SK-N-SH (cell line): ENCODE data around the gene AQP1. TPM values are rescaled to one million over a fixed set of nuclear protein-coding genes. Genes with fewer than 3 reads are reported as not detected.

ENCODE experiments used
- CTCF ChIA-PET: fragments of 300-600, 350-600 bp; formaldehyde crosslinking; extraction: SDS; loops from one replicate; lab custom pipeline; 2021; lab: Yijun Ruan, JAX
- POLR2A ChIA-PET: fragments of 350-600 bp; sonication (Branson Sonifier 250); formaldehyde crosslinking; extraction: SDS; loops from one replicate; lab custom pipeline; 2020; ENCODE audit warnings: antibody characterized with exemption, inconsistent platforms; lab: Yijun Ruan, JAX
- DNase-seq: peaks from one replicate; pipeline ENCODE4 v3.0.0; 2012
- H2AFZ ChIP-seq: fragments of 200-600 bp; sonication (generic); 2 replicates; pipeline ENCODE4 v1.8.1; 2016; ENCODE audit warnings: antibody characterized with exemption, mild to moderate bottlenecking, low read depth
- H3F3A ChIP-seq: fragments of 200-600 bp; sonication (generic); replicated peaks from 2 replicates; pipeline ENCODE3; 2016; ENCODE audit warnings: antibody characterized with exemption, mild to moderate bottlenecking; ENCODE audit not compliant: insufficient read depth
- H3K27ac ChIP-seq, 2 experiments: fragments of 200-500 bp in 1 of 2; fragments of 200-600 bp in 1 of 2; sonication (Bioruptor generic) in 1 of 2; sonication (generic), shearing (Covaris generic) in 1 of 2; 2 replicates each; pipeline versions ENCODE4 v1.5.1 to v1.6.1; 2014 to 2016; ENCODE audit warnings: low read depth in 2 of 2, inconsistent platforms in 1 of 2, low read length in 1 of 2, mild to moderate bottlenecking in 1 of 2, mixed read lengths in 1 of 2
- H3K27me3 ChIP-seq: fragments of 200-600 bp; sonication (generic), shearing (Covaris generic); 2 replicates; pipeline ENCODE4 v1.6.1; 2016; ENCODE audit warnings: mixed run types; ENCODE audit not compliant: insufficient read depth
- H3K36me3 ChIP-seq, 2 experiments: fragments of 200-500 bp in 1 of 2; fragments of 200-600 bp in 1 of 2; sonication (Bioruptor generic) in 1 of 2; sonication (generic) in 1 of 2; replicated peaks in 1 of 2; 2 replicates each; pipeline versions ENCODE3 to v1.5.1; 2014 to 2016; ENCODE audit warnings: low read length in 1 of 2, mild to moderate bottlenecking in 1 of 2; ENCODE audit not compliant: insufficient read depth in 2 of 2, control insufficient read depth in 1 of 2
- H3K4me1 ChIP-seq, 2 experiments: fragments of 200-500 bp in 1 of 2; fragments of 200-600 bp in 1 of 2; sonication (Bioruptor generic) in 1 of 2; sonication (generic), shearing (Covaris generic) in 1 of 2; 2 replicates each; pipeline versions ENCODE4 v1.5.1 to v1.6.1; 2014 to 2016; ENCODE audit warnings: low read depth in 1 of 2, low read length in 1 of 2, mixed run types in 1 of 2; ENCODE audit not compliant: insufficient read depth in 2 of 2, control insufficient read depth in 1 of 2
- H3K4me2 ChIP-seq: fragments of 200-600 bp; sonication (generic), shearing (Covaris generic); 2 replicates; pipeline ENCODE4 v1.6.1; 2017; ENCODE audit warnings: mixed run types
- H3K4me3 ChIP-seq, 2 experiments: fragments of 200-500 bp in 1 of 2; fragments of 200-600 bp in 1 of 2; sonication (Bioruptor generic) in 1 of 2; sonication (generic), shearing (Covaris generic) in 1 of 2; 2 replicates each; pipeline versions ENCODE4 v1.5.1 to v1.8.1; 2014 to 2016; ENCODE audit warnings: low read depth in 2 of 2, inconsistent platforms in 1 of 2, low read length in 1 of 2, mild to moderate bottlenecking in 1 of 2, mixed read lengths in 1 of 2, moderate library complexity in 1 of 2
- H3K79me2 ChIP-seq: fragments of 200-600 bp; sonication (generic); 2 replicates; pipeline ENCODE4 v1.8.1; 2017; ENCODE audit warnings: mild to moderate bottlenecking; ENCODE audit not compliant: insufficient read depth
- H3K9ac ChIP-seq: fragments of 200-600 bp; sonication (generic); 2 replicates; pipeline ENCODE4 v1.6.1; 2017; ENCODE audit warnings: mixed run types
- H3K9me2 ChIP-seq: fragments of 200-600 bp; sonication (generic); 2 replicates; pipeline ENCODE4 v1.6.1; 2017; ENCODE audit warnings: mixed run types
- H3K9me3 ChIP-seq: fragments of 200-600 bp; sonication (generic); 2 replicates; pipeline ENCODE4 v1.6.1; 2017; ENCODE audit warnings: mixed run types, mild to moderate bottlenecking, moderate library complexity
- H4K20me1 ChIP-seq: fragments of 200-600 bp; sonication (generic); 2 replicates; pipeline ENCODE4 v1.6.1; 2017; ENCODE audit warnings: mild to moderate bottlenecking, mixed run types; ENCODE audit not compliant: insufficient read depth
- CHD2 ChIP-seq: fragments of 150-350 bp; IDR thresholded peaks from 2 replicates; pipeline ENCODE4 v1.6.1; 2018; ENCODE audit warnings: low read length; ENCODE audit not compliant: partially characterized antibody
- CTCF ChIP-seq: fragments of 200-600 bp; sonication (generic); IDR thresholded peaks from 2 replicates; pipeline ENCODE4 v1.6.1; 2017; ENCODE audit warnings: antibody characterized with exemption, mild to moderate bottlenecking, moderate library complexity
- EP300 ChIP-seq, 2 experiments: IDR thresholded peaks; 2 replicates each; pipeline versions ENCODE4 v1.4.0 to v1.6.1; 2012; ENCODE audit warnings: borderline replicate concordance in 1 of 2, low read depth in 1 of 2, low read length in 1 of 2
- FOXM1 ChIP-seq: IDR thresholded peaks from 2 replicates; pipeline ENCODE4 v1.4.0; 2012; ENCODE audit warnings: low read depth, mild to moderate bottlenecking
- GATA2 ChIP-seq: sonication (generic); formaldehyde crosslinking; IDR thresholded peaks from 2 replicates; pipeline ENCODE4 v1.5.0; 2020; ENCODE audit warnings: mild to moderate bottlenecking, missing genetic modification reagents
- JUND ChIP-seq: IDR thresholded peaks from 2 replicates; pipeline ENCODE4 v1.4.0; 2012
- MEF2A ChIP-seq: IDR thresholded peaks from 2 replicates; pipeline ENCODE4 v1.4.0; 2012; ENCODE audit warnings: low read depth, borderline replicate concordance
- MXI1 ChIP-seq: IDR thresholded peaks from 2 replicates; pipeline ENCODE4 v1.6.1; 2012; ENCODE audit warnings: mild to moderate bottlenecking, low read depth, low read length, improper control_type of control experiment
- RCOR1 ChIP-seq: fragments of 150-350 bp; IDR thresholded peaks from 2 replicates; pipeline ENCODE4 v1.6.1; 2017; ENCODE audit warnings: antibody characterized with exemption, low read length
- RXRA ChIP-seq: IDR thresholded peaks from 2 replicates; pipeline ENCODE4 v1.4.0; 2012; ENCODE audit warnings: low read depth, mild to moderate bottlenecking, borderline replicate concordance
- SIN3A ChIP-seq: IDR thresholded peaks from 2 replicates; pipeline ENCODE4 v1.6.1; 2012; ENCODE audit warnings: low read depth, mild to moderate bottlenecking, low read length, moderate library complexity, borderline replicate concordance
- SMC3 ChIP-seq: IDR thresholded peaks from 2 replicates; pipeline ENCODE4 v1.6.1; 2012; ENCODE audit warnings: low read depth, low read length, improper control_type of control experiment
- TAF1 ChIP-seq: IDR thresholded peaks from 2 replicates; pipeline ENCODE4 v1.6.1; 2012; ENCODE audit warnings: low read depth, mild to moderate bottlenecking, low read length, moderate library complexity, borderline replicate concordance
- TCF12 ChIP-seq: IDR thresholded peaks from 2 replicates; pipeline ENCODE4 v1.4.0; 2012
- TEAD4 ChIP-seq: IDR thresholded peaks from 2 replicates; pipeline ENCODE4 v1.4.0; 2012; ENCODE audit warnings: mild to moderate bottlenecking, borderline replicate concordance; ENCODE audit not compliant: insufficient read depth
- USF2 ChIP-seq: fragments of 150-350 bp; IDR thresholded peaks from 2 replicates; pipeline ENCODE4 v1.6.1; 2017; ENCODE audit warnings: antibody characterized with exemption, low read length, low read depth, borderline replicate concordance
- whole genome bisulfite sequencing: methylation state at CpG from one replicate; pipeline ENCODE4 v1.1.6; 2017; ENCODE audit warnings: low lambda C conversion rate; 5-methylcytosine and 5-hydroxymethylcytosine counted together
- polyA plus RNA-seq, 3 experiments: library from polyadenylated mRNA; depleted of rRNA; stranded (reverse); fragments of >200 nt; gene quantifications; 2 replicates each; pipeline ENCODE4 v1.2.3, GENCODE V29; 2012
- TF ChIP-seq, protein P1 (sequence below): IDR thresholded peaks from 2 replicates; pipeline ENCODE4 v1.4.0; 2012; ENCODE audit warnings: low read depth, borderline replicate concordance
- TF ChIP-seq, protein P2 (sequence below): IDR thresholded peaks from 2 replicates; pipeline ENCODE4 v1.4.0; 2012; ENCODE audit warnings: low read depth
- TF ChIP-seq, protein P3 (sequence below): IDR thresholded peaks from 2 replicates; pipeline ENCODE4; 2012

AQP1 gene
- polyA plus RNA-seq, 1 of the 3 experiments (the other 2 are of a cell fraction), result 1.7 TPM

DNA sequence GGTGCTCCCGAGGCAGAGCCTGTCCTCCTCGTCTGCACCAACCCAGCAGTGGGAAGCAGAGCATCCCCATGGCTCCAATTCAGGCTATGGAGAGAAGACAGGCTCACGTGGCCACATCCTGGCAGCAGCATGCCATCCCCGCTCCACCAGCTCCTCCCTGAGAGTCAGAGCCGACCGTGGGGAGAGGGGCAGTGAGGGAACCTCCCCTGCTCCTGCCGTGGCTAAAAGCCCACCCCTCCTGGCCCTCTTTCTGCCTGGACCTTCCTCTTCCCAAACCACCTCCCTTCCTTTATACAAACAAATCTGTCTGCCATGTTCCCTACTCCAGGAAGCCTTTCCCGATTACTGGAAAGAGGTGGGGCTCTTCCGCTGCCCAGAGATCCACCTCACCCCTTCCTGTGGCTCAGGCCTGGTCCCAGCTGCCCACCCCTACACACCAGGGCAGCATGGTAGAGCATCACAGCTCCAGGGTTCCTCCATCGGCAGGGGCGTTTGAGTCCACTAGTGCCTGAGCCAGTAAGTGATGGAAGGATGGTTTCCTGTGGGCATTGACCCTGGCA lies 10.8 kb upstream of the AQP1 start:
- Histone ChIP-seq H4K20me1 (no peaks in the 10 kb centered on the region), H3K9ac (no peak overlapping the region), H3K4me1 (peaks cover 5 to 27% of the 10 kb centered on the region in 2 experiments; a peak in 3 of 4 replicates), H3K4me3 (no peak overlapping the region), H3K36me3 (no peaks in the 10 kb centered on the region), H3K79me2 (no peaks in the 10 kb centered on the region), H3F3A (no peaks in the 10 kb centered on the region), H3K9me3 (no peaks in the 10 kb centered on the region), H3K27me3 (no peaks in the 10 kb centered on the region), H3K4me2 (no peak overlapping the region), H3K9me2 (no peaks in the 10 kb centered on the region), H3K27ac (no peak overlapping the region), H2AFZ (no peak overlapping the region)
- ChIA-PET CTCF (interaction anchor here (1.0 to 1.6 kb wide), 2 partner anchors 12 to 37 kb away, joined by 3 to 6 read pairs; no protein-coding TSS in a partner anchor), POLR2A (no interaction called here)
- TF ChIP-seq FOXM1 (no peak), MXI1 (no peak), JUND (no peak), SIN3A (no peak), TAF1 (no peak), USF2 (no peak), TEAD4 (no peak), EP300 (IDR thresholded peaks at IDR 0.05; ENCODE audit: borderline replicate concordance in 1 of 2, low read depth in 1 of 2, low read length in 1 of 2) (no peak), MEF2A (no peak), CTCF (no peak), CHD2 (no peak), TCF12 (no peak), SMC3 (no peak), GATA2 (no peak), RXRA (no peak), RCOR1 (no peak)
- TF ChIP-seq, protein P1, sequence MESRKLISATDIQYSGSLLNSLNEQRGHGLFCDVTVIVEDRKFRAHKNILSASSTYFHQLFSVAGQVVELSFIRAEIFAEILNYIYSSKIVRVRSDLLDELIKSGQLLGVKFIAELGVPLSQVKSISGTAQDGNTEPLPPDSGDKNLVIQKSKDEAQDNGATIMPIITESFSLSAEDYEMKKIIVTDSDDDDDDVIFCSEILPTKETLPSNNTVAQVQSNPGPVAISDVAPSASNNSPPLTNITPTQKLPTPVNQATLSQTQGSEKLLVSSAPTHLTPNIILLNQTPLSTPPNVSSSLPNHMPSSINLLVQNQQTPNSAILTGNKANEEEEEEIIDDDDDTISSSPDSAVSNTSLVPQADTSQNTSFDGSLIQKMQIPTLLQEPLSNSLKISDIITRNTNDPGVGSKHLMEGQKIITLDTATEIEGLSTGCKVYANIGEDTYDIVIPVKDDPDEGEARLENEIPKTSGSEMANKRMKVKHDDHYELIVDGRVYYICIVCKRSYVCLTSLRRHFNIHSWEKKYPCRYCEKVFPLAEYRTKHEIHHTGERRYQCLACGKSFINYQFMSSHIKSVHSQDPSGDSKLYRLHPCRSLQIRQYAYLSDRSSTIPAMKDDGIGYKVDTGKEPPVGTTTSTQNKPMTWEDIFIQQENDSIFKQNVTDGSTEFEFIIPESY, result no peak
- TF ChIP-seq, protein P2, sequence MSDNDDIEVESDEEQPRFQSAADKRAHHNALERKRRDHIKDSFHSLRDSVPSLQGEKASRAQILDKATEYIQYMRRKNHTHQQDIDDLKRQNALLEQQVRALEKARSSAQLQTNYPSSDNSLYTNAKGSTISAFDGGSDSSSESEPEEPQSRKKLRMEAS, result no peak
- TF ChIP-seq, protein P3, sequence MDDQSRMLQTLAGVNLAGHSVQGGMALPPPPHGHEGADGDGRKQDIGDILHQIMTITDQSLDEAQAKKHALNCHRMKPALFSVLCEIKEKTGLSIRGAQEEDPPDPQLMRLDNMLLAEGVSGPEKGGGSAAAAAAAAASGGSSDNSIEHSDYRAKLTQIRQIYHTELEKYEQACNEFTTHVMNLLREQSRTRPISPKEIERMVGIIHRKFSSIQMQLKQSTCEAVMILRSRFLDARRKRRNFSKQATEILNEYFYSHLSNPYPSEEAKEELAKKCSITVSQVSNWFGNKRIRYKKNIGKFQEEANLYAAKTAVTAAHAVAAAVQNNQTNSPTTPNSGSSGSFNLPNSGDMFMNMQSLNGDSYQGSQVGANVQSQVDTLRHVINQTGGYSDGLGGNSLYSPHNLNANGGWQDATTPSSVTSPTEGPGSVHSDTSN, result no peak
- DNase-seq, result no peak
- WGBS, result 91% methylated on average over 11 of the region's 11 CpGs
